Loucy (cell line): ENCODE results near the gene MEIKIN.

ENCODE experiments used
- H2AFZ ChIP-seq: fragments of 200-600 bp; sonication (generic); 2 replicates; pipeline ENCODE4 v1.6.0; 2016; ENCODE audit warnings: antibody characterized with exemption, mild to moderate bottlenecking, low read length, moderate library complexity
- H3F3A ChIP-seq: fragments of 200-600 bp; 2 replicates; pipeline ENCODE4 v1.6.0; 2016; ENCODE audit warnings: antibody characterized with exemption, low read depth, mild to moderate bottlenecking
- H3K27me3 ChIP-seq: fragments of 200-600 bp; sonication (generic); 2 replicates; pipeline ENCODE4 v1.6.1; 2014; ENCODE audit warnings: low read length, mild to moderate bottlenecking; ENCODE audit not compliant: insufficient read depth, poor library complexity, severe bottlenecking
- H3K36me3 ChIP-seq: fragments of 200-600 bp; sonication (generic); 2 replicates; pipeline ENCODE4 v1.6.1; 2016; ENCODE audit warnings: low read length; ENCODE audit not compliant: insufficient read depth
- H3K4me1 ChIP-seq: fragments of 200-600 bp; sonication (generic); 2 replicates; pipeline ENCODE4 v1.5.1; 2014; ENCODE audit warnings: low read length, mild to moderate bottlenecking; ENCODE audit not compliant: insufficient read depth, poor library complexity, severe bottlenecking
- H3K4me2 ChIP-seq: fragments of 200-600 bp; sonication (generic); 2 replicates; pipeline ENCODE4 v1.6.0; 2014; ENCODE audit warnings: antibody characterized with exemption, low read length, low read depth, mild to moderate bottlenecking; ENCODE audit not compliant: poor library complexity, severe bottlenecking
- H3K4me3 ChIP-seq: fragments of 200-600 bp; sonication (generic); 2 replicates; pipeline ENCODE4 v1.5.1; 2014; ENCODE audit warnings: low read length, mild to moderate bottlenecking, mixed read lengths; ENCODE audit not compliant: poor library complexity, severe bottlenecking
- H3K79me2 ChIP-seq: fragments of 200-600 bp; sonication (generic); 2 replicates; pipeline ENCODE4 v1.6.1; 2014; ENCODE audit warnings: low read length; ENCODE audit not compliant: insufficient read depth
- H3K9ac ChIP-seq: fragments of 200-600 bp; sonication (generic); 2 replicates; pipeline ENCODE4 v1.6.0; 2014; ENCODE audit warnings: mild to moderate bottlenecking, low read depth, low read length, moderate library complexity; ENCODE audit not compliant: poor library complexity, severe bottlenecking
- H3K9me2 ChIP-seq: fragments of 200-600 bp; sonication (generic); replicated peaks from 2 replicates; pipeline ENCODE4 v1.6.1; 2016; ENCODE audit warnings: low read depth, low read length, mixed read lengths
- H3K9me3 ChIP-seq: fragments of 200-600 bp; sonication (generic); 2 replicates; pipeline ENCODE4 v1.6.1; 2014; ENCODE audit warnings: mild to moderate bottlenecking, antibody characterized with exemption, low read length, low read depth; ENCODE audit not compliant: insufficient read depth
- H4K20me1 ChIP-seq: fragments of 200-600 bp; sonication (generic); 2 replicates; pipeline ENCODE4 v1.6.0; 2014; ENCODE audit warnings: antibody characterized with exemption, low read length, mild to moderate bottlenecking; ENCODE audit not compliant: insufficient read depth, poor library complexity, severe bottlenecking
- CTCF ChIP-seq: fragments of 200-600 bp; sonication (generic); conservative IDR thresholded peaks from 2 replicates; pipeline ENCODE4 v1.5.1; 2014; ENCODE audit warnings: mild to moderate bottlenecking, antibody characterized with exemption, low read length
- EZH2phosphoT487 ChIP-seq: fragments of 200-600 bp; IDR thresholded peaks from 2 replicates; pipeline ENCODE4 v1.6.1; 2018; ENCODE audit warnings: antibody characterized with exemption, mild to moderate bottlenecking, moderate library complexity, borderline replicate concordance

The MEIKIN gene

GRCh38 chr5:131976414-131977211 is 31.1 kb upstream of the MEIKIN start:
- H3K9me2 ChIP-seq: no peaks in the 10 kb centered on the region
- no peaks in the 10 kb centered on the region for H3F3A ChIP-seq
- TF ChIP-seq EZH2phosphoT487: no peak
- no peak for TF ChIP-seq CTCF
- no peaks in the 10 kb centered on the region for H3K79me2 ChIP-seq
- H3K4me2 ChIP-seq: no peak overlapping the region
- H3K36me3 ChIP-seq: no peaks in the 10 kb centered on the region
- no peak overlapping the region for H3K9ac ChIP-seq
- H2AFZ ChIP-seq: no peak overlapping the region
- H4K20me1 ChIP-seq: no peaks in the 10 kb centered on the region
- no peaks in the 10 kb centered on the region for H3K9me3 ChIP-seq
- H3K4me1 ChIP-seq: no peaks in the 10 kb centered on the region
- H3K4me3 ChIP-seq: no peak overlapping the region
- no peaks in the 10 kb centered on the region for H3K27me3 ChIP-seq

GRCh38 chr5:131974956-131975726 is 29.7 kb upstream of the MEIKIN start:
- H3K4me2 ChIP-seq: no peak overlapping the region
- TF ChIP-seq EZH2phosphoT487 (no peak), CTCF (no peak)
- no peaks in the 10 kb centered on the region for H3K4me1 ChIP-seq

GRCh38 chr5:131974622-131974955 is 29.1 kb upstream of the MEIKIN start:
- Histone ChIP-seq H3K9me3 (no peaks in the 10 kb centered on the region), H2AFZ (no peak overlapping the region), H3F3A (no peaks in the 10 kb centered on the region), H3K4me1 (no peaks in the 10 kb centered on the region), H3K27me3 (no peaks in the 10 kb centered on the region), H3K4me2 (no peak overlapping the region), H3K9me2 (no peaks in the 10 kb centered on the region), H3K9ac (no peak overlapping the region), H4K20me1 (no peaks in the 10 kb centered on the region), H3K79me2 (no peaks in the 10 kb centered on the region), H3K4me3 (no peak overlapping the region), H3K36me3 (no peaks in the 10 kb centered on the region)
- no peak for TF ChIP-seq EZH2phosphoT487
- no peak for TF ChIP-seq CTCF

More at GRCh38 chr5:131974956-131975726, 29.7 kb upstream of the MEIKIN start:
- H3K9me2 ChIP-seq: no peaks in the 10 kb centered on the region
- H3K27me3 ChIP-seq: no peaks in the 10 kb centered on the region
- H2AFZ ChIP-seq: no peak overlapping the region
- no peaks in the 10 kb centered on the region for H3K79me2 ChIP-seq
- no peaks in the 10 kb centered on the region for H3F3A ChIP-seq
- H3K4me3 ChIP-seq: no peak overlapping the region
- no peaks in the 10 kb centered on the region for H3K36me3 ChIP-seq
- H3K9me3 ChIP-seq: no peaks in the 10 kb centered on the region
- no peaks in the 10 kb centered on the region for H4K20me1 ChIP-seq
- no peak overlapping the region for H3K9ac ChIP-seq
